NCI-H1105 treated with DMSO at 0.1 percent for 48 hours (cell line): ENCODE measurements around the gene CYSTM1.
A peak's percentile ranks its signal among the peaks of the same experiment; 100 is the strongest.

ENCODE experiments used
- DNase-seq: peaks from one replicate; lab custom pipeline; 2025; lab: John Stamatoyannopoulos, UW

Gene CYSTM1

GRCh38 chr5:140174465-140175366, at the start of gene CYSTM1:
Gene CYSTM1 (plus strand): TSS chr5:140175188. CDS start chr5:140194466, 19,278 bp downstream.
- peak; percentile 87 for DNase-seq

- no peak for DNase-seq
Observed at GRCh38 chr5:140125637-140126036, 49.4 kb upstream of the CYSTM1 start, which contains the start of gene IGIP. Gene IGIP (plus strand): TSS chr5:140125937. CDS start chr5:140128477, 2,540 bp downstream.

GRCh38 chr5:140126315-140127012, 48.5 kb upstream of the CYSTM1 start:
- no peak for DNase-seq

- DNase-seq = no peak
Observed at GRCh38 chr5:140128376-140128775, 46.6 kb upstream of the CYSTM1 start.

- no peak for DNase-seq
Observed at GRCh38 chr5:140130949-140131733, 43.8 kb upstream of the CYSTM1 start.

GRCh38 chr5:140131967-140132409, 43.0 kb upstream of the CYSTM1 start:
- DNase-seq = no peak

GRCh38 chr5:140133514-140134167, 41.3 kb upstream of the CYSTM1 start:
- DNase-seq = no peak

- no peak for DNase-seq
Observed at GRCh38 chr5:140134277-140134935, 40.6 kb upstream of the CYSTM1 start.

GRCh38 chr5:140135127-140135526, 39.9 kb upstream of the CYSTM1 start:
- no peak for DNase-seq

- DNase-seq = no peak
Observed at GRCh38 chr5:140136624-140137023, 38.4 kb upstream of the CYSTM1 start.

GRCh38 chr5:140140435-140140834, 34.6 kb upstream of the CYSTM1 start:
- DNase-seq = no peak

GRCh38 chr5:140141241-140141640, 33.7 kb upstream of the CYSTM1 start:
- DNase-seq = no peak

- DNase-seq = no peak
Observed at GRCh38 chr5:140142246-140142645, 32.7 kb upstream of the CYSTM1 start.

- no peak for DNase-seq
Observed at GRCh38 chr5:140142856-140143255, 32.1 kb upstream of the CYSTM1 start.

GRCh38 chr5:140143521-140144258, 31.3 kb upstream of the CYSTM1 start:
- DNase-seq = no peak

- no peak for DNase-seq
Observed at GRCh38 chr5:140145256-140145655, 29.7 kb upstream of the CYSTM1 start.

- DNase-seq = no peak
Observed at GRCh38 chr5:140145818-140146522, 29.0 kb upstream of the CYSTM1 start.

- no peak for DNase-seq
Observed at GRCh38 chr5:140146523-140146842, 28.5 kb upstream of the CYSTM1 start.

- DNase-seq = no peak
Observed at GRCh38 chr5:140147460-140147859, 27.5 kb upstream of the CYSTM1 start.

GRCh38 chr5:140148508-140148907, 26.5 kb upstream of the CYSTM1 start:
- DNase-seq = no peak
